Measurements from ENCODE around the gene GP1BB. TPM values are rescaled to one million over a fixed set of nuclear protein-coding genes. Genes with fewer than 3 reads are reported as not detected.

Gene GP1BB
- total RNA-seq, 4 donors from 2014 or later = 1.4 to 3.5 (median 2.3) TPM; not detected in 1

- no peak overlapping the region for H3K27ac ChIP-seq
- in situ Hi-C loops (cut with MboI; ENCODE audit: low sequenced_read_pairs in 4 of 4) (loop anchor here in 2 of 4 donors (5.0 kb wide), 3 partner anchors 34 to 179 kb away; no protein-coding TSS in a partner anchor), intact Hi-C loops (cut with DNase I; ENCODE audit: low total_unique reads) (loop anchor here (5.0 kb wide), 1 partner anchor 119 kb away; the partner anchor contains the start of genes GNB1L and RTL10)
- no peaks in the 10 kb centered on the region for H3K4me1 ChIP-seq
- TF ChIP-seq CTCF (IDR thresholded peaks at IDR 0.05 in 4 of 5, conservative IDR thresholded peaks at IDR 0.05 in 1 of 5) (no peak), POLR2A (IDR thresholded peaks at IDR 0.05) (no peak)
- H3K36me3 ChIP-seq = no peaks in the 10 kb centered on the region
- no peaks in the 10 kb centered on the region for H3K9me3 ChIP-seq
- DNase-seq (no peak), ATAC-seq (no peak)
- H3K4me3 ChIP-seq = no peak overlapping the region
- no peaks in the 10 kb centered on the region for H3K27me3 ChIP-seq
These were observed 10.4 kb downstream of the GP1BB start for GRCh38 chr22:19733755-19734154.

- intact Hi-C loops (cut with DNase I; ENCODE audit: low total_unique reads) = loop anchor here (5.0 kb wide), 1 partner anchor 118 kb away; the partner anchor contains the start of genes GNB1L and RTL10
- Histone ChIP-seq H3K4me1 (no peaks in the 10 kb centered on the region), H3K4me3 (no peak overlapping the region), H3K27ac (no peak overlapping the region), H3K27me3 (no peaks in the 10 kb centered on the region), H3K9me3 (no peaks in the 10 kb centered on the region), H3K36me3 (no peaks in the 10 kb centered on the region)
- no peak for ATAC-seq
- in situ Hi-C loops (cut with MboI; ENCODE audit: low sequenced_read_pairs in 4 of 4) = loop anchor here in 2 of 4 donors (5.0 kb wide), 3 partner anchors 33 to 178 kb away; no protein-coding TSS in a partner anchor
- no peak for DNase-seq
- no peak for TF ChIP-seq POLR2A (IDR thresholded peaks at IDR 0.05)
- TF ChIP-seq CTCF (IDR thresholded peaks at IDR 0.05 in 4 of 5, conservative IDR thresholded peaks at IDR 0.05 in 1 of 5) = no peak
These were observed 10.8 kb downstream of the GP1BB start for GRCh38 chr22:19734163-19734562.

GRCh38 chr22:19734837-19735382 lies 11.6 kb downstream of the GP1BB start:
- Histone ChIP-seq H3K4me3 (no peak overlapping the region), H3K9me3 (no peaks in the 10 kb centered on the region), H3K27me3 (no peaks in the 10 kb centered on the region), H3K4me1 (no peaks in the 10 kb centered on the region), H3K36me3 (no peaks in the 10 kb centered on the region), H3K27ac (no peak overlapping the region)
- TF ChIP-seq POLR2A (IDR thresholded peaks at IDR 0.05) = no peak
- TF ChIP-seq CTCF (IDR thresholded peaks at IDR 0.05 in 4 of 5, conservative IDR thresholded peaks at IDR 0.05 in 1 of 5) = no peak
- no peak for ATAC-seq
- in situ Hi-C loops (cut with MboI; ENCODE audit: low sequenced_read_pairs in 4 of 4) = loop anchor here in 2 of 4 donors (5.0 kb wide), 3 partner anchors 32 to 177 kb away; no protein-coding TSS in a partner anchor
- intact Hi-C loops (cut with DNase I; ENCODE audit: low total_unique reads) = loop anchor here (5.0 kb wide), 1 partner anchor 117 kb away; the partner anchor contains the start of genes GNB1L and RTL10
- DNase-seq = no peak

- Histone ChIP-seq H3K27me3 (no peaks in the 10 kb centered on the region), H3K27ac (no peak overlapping the region), H3K36me3 (no peaks in the 10 kb centered on the region), H3K4me3 (no peak overlapping the region), H3K4me1 (no peaks in the 10 kb centered on the region), H3K9me3 (no peaks in the 10 kb centered on the region)
- intact Hi-C loops (cut with DNase I; ENCODE audit: low total_unique reads) (no loop called here), in situ Hi-C loops (cut with MboI; ENCODE audit: low sequenced_read_pairs in 4 of 4) (no loop called here)
- no peak for DNase-seq
- TF ChIP-seq CTCF (IDR thresholded peaks at IDR 0.05 in 4 of 5, conservative IDR thresholded peaks at IDR 0.05 in 1 of 5) (no peak), POLR2A (IDR thresholded peaks at IDR 0.05) (no peak)
- ATAC-seq = no peak
These were observed 12.5 kb downstream of the GP1BB start for GRCh38 chr22:19735665-19736510.
